ENCODE results near the gene DUSP14. TPM values are rescaled to one million over a fixed set of nuclear protein-coding genes. Genes with fewer than 3 reads are reported as not detected.
"Not testable (repeated sequence)": the region's sequence is repeated elsewhere in the genome, so short reads cannot be mapped to it uniquely, and the experiment has no call there.

The DUSP14 gene
- total RNA-seq (10 to 100 TPM in 3 of 4 donors, 1 to 10 TPM in 1; 9.3 to 21.5 (median 14.0) TPM), polyA plus RNA-seq (10 to 100 TPM in 2 of 3 donors, 1 to 10 TPM in 1; 9.4 to 32.1 (median 11.6) TPM)
- long read RNA-seq, donor 1, transcript DUSP14-206 (3 exons, 1,537 nt): major isoform, 15 of 17 reads
- long read RNA-seq, donor 1, partial matches to known transcripts: 1 of 17 reads
- long read RNA-seq, donor 1, other reads (novel, unspliced or antisense): 1 of 17 reads
- long read RNA-seq, donor 2, transcript DUSP14-206 (3 exons, 1,537 nt): major isoform, 21 of 22 reads
- long read RNA-seq, donor 2, partial matches to known transcripts: 0 of 22 reads
- long read RNA-seq, donor 2, other reads (novel, unspliced or antisense): 1 of 22 reads

DNA sequence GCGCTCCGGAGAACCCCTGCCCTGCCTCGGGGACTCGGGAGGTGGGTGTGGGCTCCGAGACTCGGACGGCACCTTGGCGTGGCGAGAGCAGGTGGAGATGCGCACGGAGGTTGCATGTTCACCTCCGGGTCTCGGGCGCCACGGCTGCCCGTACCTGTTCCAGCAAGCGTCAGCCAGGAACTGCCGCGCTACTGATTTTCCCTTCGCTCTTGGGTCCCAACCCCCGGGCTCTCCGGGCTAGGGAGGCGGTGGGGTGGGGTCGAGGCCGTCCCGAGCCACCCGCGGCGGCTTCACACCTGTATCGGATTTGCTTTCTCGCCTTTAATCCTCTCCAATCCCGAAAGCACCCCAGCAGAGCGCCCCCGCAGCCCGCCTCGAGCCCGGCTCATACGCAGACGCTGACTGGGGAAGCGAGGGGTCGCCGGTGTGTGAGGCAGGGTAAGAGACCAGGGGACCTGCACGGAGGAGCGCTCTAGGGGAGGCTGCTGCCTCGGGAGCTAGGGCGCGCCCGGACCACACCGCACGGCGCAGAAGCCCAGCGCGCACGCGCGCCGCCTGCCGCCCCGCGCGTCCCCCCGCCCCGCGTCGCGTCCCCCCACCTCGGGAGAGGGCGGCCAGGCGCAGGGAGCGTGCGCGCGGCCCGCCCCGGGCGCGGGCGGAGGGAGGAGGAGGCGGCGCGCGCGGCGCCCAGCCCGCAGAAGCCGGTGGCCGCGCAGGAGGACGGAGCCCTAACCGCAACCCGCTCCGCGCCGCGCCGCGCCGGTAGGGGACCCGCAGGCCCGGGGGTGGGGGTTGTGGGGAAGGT, at the start of gene DUSP14:
Gene DUSP14, plus strand, starts transcription at position 695 of the 805 bp plus-strand sequence. CDS start 22,382 bp downstream, outside the sequence.
- DNase-seq (peak; percentile 87 to 91), ATAC-seq (peak; percentile 85 to 86 (median 85))
- peak within 1 kb of the TSS; percentile 95 for H3K4me3 ChIP-seq
- no peaks in the 10 kb centered on the region for H3K36me3 ChIP-seq (ENCODE audit: insufficient read depth in 1 of 2, low read depth in 1 of 2)
- H3K27ac ChIP-seq: peak within 1 kb of the TSS; percentile 97
- intact Hi-C loops (cut with DNase I): loop anchor here in 1 of 2 donors (5.0 kb wide), 1 partner anchor 82 kb away; the partner anchor contains the start of genes ACACA and TADA2A
- no peaks in the 10 kb centered on the region for H3K27me3 ChIP-seq (ENCODE audit: insufficient read depth in 3 of 3, low read length in 2 of 3)
- no peak for TF ChIP-seq CTCF (IDR thresholded peaks at IDR 0.05)
- WGBS, 3 donors: 0 to 1% (median 0%) methylated on average over 45 to 98 of the region's 100 CpGs
- H3K4me1 ChIP-seq: peaks cover 31% of the 10 kb centered on the region
- H3K9me3 ChIP-seq: no peaks in the 10 kb centered on the region

DNA sequence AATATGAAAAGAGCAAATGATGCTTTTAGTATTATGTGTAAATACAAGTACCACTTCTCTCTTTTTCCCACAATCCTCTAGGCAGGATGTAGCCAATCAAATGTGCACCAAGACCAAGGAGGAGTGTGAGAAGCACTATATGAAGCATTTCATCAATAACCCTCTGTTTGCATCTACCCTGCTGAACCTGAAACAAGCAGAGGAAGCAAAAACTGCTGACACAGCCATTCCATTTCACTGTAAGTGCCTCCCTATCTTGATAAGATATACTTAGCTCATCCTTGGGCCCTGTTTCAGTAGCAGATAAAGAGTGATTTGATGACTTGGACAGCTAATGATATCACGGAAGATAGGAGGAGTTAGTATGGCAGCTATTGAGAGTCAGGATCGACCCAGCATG, 49.3 kb upstream of the DUSP14 start:
- Histone ChIP-seq H3K27me3 (ENCODE audit: insufficient read depth in 3 of 3, low read length in 2 of 3) (no peaks in the 10 kb centered on the region), H3K36me3 (ENCODE audit: insufficient read depth in 1 of 2, low read depth in 1 of 2) (peaks cover 9 to 93% of the 10 kb centered on the region in 2 donors), H3K27ac (no peak overlapping the region), H3K4me3 (no peak overlapping the region), H3K9me3 (no peaks in the 10 kb centered on the region), H3K4me1 (no peaks in the 10 kb centered on the region)
- no peak for TF ChIP-seq CTCF (IDR thresholded peaks at IDR 0.05)
- no peak for ATAC-seq
- DNase-seq: no peak
- WGBS, 3 donors: 96 to 100% (median 97%) methylated on average over 2 of the region's 2 CpGs
- intact Hi-C loops (cut with DNase I): loop anchor here in 1 of 2 donors (10.0 kb wide), 1 partner anchor 114 kb away; no protein-coding TSS in a partner anchor

DNA sequence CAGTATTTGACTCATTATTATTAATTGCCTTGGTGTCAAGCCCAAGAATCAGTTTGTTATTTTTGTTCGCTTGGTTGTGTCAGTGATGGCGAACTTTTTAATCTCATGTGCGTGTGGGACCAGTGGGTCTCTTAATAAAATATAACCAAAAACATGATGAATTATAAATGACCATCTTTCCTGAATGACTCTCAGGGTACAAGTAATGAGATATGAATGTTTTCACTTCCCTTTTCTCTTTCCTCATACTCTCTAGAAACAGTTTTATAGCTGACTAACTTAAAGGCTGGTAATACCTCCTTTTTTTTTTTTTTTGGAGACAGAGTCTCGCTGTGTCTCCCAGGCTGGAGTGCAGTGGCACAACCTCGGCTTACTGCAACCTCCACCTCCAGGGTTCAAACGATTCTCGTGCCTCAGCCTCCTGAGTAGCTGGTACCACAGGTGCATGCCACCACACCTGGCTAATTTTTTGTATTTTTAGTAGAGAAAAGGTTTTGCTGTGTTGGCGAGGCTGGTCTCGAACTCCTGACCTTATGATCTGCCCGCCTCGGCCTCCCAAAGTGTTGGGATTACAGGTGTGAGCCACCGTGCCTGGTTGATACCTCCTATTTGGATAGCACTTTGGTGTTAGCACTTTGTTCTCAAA, 48.2 kb upstream of the DUSP14 start:
- H3K36me3 ChIP-seq (ENCODE audit: insufficient read depth in 1 of 2, low read depth in 1 of 2): peaks cover 9 to 93% of the 10 kb centered on the region in 2 donors
- not testable (repeated sequence) for DNase-seq; H3K4me1 ChIP-seq; H3K9me3 ChIP-seq; H3K27ac ChIP-seq; H3K27me3 ChIP-seq (ENCODE audit: insufficient read depth in 3 of 3, low read length in 2 of 3); ATAC-seq; H3K4me3 ChIP-seq
- intact Hi-C loops (cut with DNase I): loop anchor here in 1 of 2 donors (10.0 kb wide), 1 partner anchor 113 kb away; no protein-coding TSS in a partner anchor
- 94 to 95% (median 95%) methylated on average over 12 of the region's 12 CpGs for WGBS, 3 donors

GRCh38 chr17:37446027-37446426, 43.7 kb upstream of the DUSP14 start:
- Histone ChIP-seq H3K36me3 (ENCODE audit: insufficient read depth in 1 of 2, low read depth in 1 of 2) (peaks cover 3 to 98% of the 10 kb centered on the region in 2 donors), H3K9me3 (no peaks in the 10 kb centered on the region), H3K27ac (no peak overlapping the region), H3K4me1 (peaks cover 9% of the 10 kb centered on the region), H3K27me3 (ENCODE audit: insufficient read depth in 3 of 3, low read length in 2 of 3) (no peaks in the 10 kb centered on the region), H3K4me3 (no peak overlapping the region)
- intact Hi-C loops (cut with DNase I): loop anchor here in 1 of 2 donors (10.0 kb wide), 1 partner anchor 109 kb away; no protein-coding TSS in a partner anchor
- ATAC-seq: no peak
- no peak for DNase-seq
- WGBS, 3 donors: 87 to 96% (median 89%) methylated on average over 4 of the region's 4 CpGs
- no peak for TF ChIP-seq CTCF (IDR thresholded peaks at IDR 0.05)

Measured in psoas muscle (tissue), 8 donors.